ENCODE data around the gene HGFAC.

The HGFAC gene

DNA sequence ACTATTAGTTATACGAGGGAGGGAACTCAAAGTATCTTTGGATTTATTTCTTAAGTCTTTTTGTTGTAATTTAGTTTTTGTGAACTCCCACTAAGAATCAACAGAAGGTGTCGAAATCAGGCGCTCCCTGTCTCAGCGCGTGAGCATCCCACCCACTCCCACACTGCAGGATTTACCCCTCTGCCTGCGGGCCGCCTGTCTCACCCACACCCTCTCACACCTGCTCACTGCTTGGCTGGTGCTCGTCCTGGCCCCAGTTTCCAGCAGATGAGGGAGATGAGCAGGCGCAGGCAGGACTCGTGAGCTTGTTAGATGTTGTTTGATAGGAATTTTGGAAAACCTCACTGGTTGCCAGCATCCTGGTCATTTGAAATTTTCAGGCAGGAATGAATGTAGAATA, 20.8 kb upstream of the HGFAC start:
- DNase-seq (ENCODE audit: low read depth), result no peak
- H3K4me3 ChIP-seq (replicated peaks; ENCODE audit: low read depth, low read length), result no peak overlapping the region
- TF ChIP-seq, protein P1, sequence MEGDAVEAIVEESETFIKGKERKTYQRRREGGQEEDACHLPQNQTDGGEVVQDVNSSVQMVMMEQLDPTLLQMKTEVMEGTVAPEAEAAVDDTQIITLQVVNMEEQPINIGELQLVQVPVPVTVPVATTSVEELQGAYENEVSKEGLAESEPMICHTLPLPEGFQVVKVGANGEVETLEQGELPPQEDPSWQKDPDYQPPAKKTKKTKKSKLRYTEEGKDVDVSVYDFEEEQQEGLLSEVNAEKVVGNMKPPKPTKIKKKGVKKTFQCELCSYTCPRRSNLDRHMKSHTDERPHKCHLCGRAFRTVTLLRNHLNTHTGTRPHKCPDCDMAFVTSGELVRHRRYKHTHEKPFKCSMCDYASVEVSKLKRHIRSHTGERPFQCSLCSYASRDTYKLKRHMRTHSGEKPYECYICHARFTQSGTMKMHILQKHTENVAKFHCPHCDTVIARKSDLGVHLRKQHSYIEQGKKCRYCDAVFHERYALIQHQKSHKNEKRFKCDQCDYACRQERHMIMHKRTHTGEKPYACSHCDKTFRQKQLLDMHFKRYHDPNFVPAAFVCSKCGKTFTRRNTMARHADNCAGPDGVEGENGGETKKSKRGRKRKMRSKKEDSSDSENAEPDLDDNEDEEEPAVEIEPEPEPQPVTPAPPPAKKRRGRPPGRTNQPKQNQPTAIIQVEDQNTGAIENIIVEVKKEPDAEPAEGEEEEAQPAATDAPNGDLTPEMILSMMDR (IDR thresholded peaks at IDR 0.05; ENCODE audit: low read length, missing control alignments), result no peak

DNA sequence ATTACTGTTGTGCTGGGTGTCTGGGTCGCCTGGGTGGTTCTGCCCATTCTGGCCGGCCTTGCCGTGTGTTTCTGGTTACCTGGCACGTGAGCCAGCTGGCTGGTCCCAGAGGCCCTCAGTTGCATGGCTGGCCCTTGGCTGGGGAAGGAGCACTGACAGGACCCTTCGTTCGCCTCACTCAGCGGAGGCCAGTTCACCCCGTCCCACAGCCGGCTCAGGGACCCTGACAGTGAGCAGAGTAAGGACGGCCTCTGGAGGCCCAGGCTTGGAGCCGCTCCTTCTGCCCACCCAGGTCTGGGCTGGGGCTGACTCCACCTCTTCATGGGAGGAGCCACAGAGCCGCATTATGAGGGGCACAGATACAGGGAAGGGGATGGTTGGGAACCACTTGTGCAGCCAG, 20.3 kb upstream of the HGFAC start:
- no peak overlapping the region for H3K4me3 ChIP-seq (replicated peaks; ENCODE audit: low read depth, low read length)
- TF ChIP-seq, protein P1 (IDR thresholded peaks at IDR 0.05; ENCODE audit: low read length, missing control alignments), result no peak
- no peak for DNase-seq (ENCODE audit: low read depth)

DNA sequence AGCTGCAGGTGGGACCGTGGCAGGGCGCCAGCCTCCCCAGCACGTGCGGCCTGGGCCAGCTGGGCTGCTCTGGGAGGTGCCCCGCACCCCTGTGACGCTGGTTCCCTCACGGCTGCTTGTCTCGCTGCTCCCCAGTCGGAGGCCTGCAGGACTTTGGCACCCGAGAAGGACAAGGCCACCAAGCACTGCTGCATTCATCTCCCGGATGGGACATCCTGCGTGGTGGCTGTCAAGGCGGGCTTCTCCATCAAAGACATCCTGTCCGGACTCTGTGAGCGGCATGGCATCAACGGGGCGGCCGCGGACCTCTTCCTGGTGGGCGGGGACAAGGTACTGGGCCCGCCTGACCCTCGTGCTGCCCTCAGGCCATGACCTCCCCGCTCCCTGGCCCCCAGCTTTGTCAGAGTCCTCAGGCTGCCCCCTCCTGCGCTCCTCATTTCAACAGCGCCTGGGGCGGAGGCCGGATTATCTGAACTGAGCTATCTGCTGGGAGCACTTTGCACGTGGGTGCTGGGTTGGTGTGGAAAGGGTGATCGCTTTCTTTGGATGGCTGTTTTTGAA, 19.4 kb upstream of the HGFAC start:
- TF ChIP-seq, protein P1 (IDR thresholded peaks at IDR 0.05; ENCODE audit: low read length, missing control alignments), result no peak
- H3K4me3 ChIP-seq (replicated peaks; ENCODE audit: low read depth, low read length), result no peak overlapping the region
- no peak for DNase-seq (ENCODE audit: low read depth)

DNA sequence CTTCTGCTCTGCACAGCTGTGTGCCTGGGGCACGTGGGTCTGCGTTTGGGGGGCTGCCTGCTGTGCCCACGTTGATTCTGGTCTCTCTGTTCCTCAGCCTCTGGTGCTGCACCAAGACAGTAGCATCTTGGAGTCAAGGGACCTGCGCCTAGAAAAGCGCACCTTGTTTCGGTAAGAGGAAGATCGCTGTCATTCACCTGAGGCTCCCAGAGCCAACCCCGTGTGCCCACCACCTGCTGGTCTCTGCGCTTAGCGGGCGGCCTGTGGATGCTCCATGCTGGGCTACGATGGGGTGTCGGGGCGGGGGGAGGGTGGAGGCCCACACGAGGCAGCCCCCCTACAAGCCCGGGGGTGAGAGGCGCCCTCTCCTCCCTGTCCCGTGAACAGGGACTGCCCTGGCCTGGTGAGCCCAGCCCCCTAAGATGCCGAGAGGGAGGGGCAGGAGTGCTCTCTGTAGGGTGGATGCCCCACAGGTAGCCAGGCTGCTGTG, 18.9 kb upstream of the HGFAC start:
- H3K4me3 ChIP-seq (replicated peaks; ENCODE audit: low read depth, low read length), result no peak overlapping the region
- TF ChIP-seq, protein P1 (IDR thresholded peaks at IDR 0.05; ENCODE audit: low read length, missing control alignments), result no peak
- DNase-seq (ENCODE audit: low read depth), result no peak

DNA sequence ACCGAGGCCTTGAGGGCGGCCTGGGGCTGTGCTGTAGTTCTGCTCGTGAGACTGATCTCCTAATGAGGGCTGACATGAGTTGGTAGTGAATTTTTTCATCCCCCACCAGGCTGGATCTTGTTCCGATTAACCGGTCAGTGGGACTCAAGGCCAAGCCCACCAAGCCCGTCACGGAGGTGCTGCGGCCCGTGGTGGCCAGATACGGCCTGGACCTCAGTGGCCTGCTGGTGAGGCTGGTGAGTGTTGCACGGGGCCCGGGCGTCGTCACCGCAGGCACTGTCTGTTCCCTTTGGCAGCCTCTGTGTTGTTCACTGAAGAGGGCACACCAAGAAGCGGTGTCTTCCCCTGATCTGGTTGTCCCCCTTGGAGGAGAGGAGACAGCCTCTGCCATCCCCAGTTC, 18.4 kb upstream of the HGFAC start:
- no peak for DNase-seq (ENCODE audit: low read depth)
- TF ChIP-seq, protein P1 (IDR thresholded peaks at IDR 0.05; ENCODE audit: low read length, missing control alignments), result no peak
- no peak overlapping the region for H3K4me3 ChIP-seq (replicated peaks; ENCODE audit: low read depth, low read length)

DNA sequence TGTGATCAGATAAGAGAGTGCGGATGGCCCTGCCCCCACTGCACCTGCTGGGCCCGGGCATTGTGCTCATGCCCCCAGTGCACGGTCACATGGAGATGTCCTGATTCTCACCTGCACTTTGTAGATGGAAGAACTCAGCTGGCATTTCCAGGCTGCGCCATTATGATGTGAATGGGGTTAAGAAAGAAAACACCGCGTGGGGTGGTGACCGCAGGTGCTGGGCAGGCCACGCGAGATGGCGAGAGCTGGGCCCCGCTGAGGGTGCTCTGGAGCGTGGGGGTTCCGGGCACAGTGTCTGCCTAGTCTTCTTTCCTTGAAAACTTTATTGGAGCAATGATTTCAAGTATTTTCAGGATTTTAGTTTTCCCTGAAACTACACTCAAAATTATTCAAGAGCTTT, 17.8 kb upstream of the HGFAC start:
- TF ChIP-seq, protein P1 (IDR thresholded peaks at IDR 0.05; ENCODE audit: low read length, missing control alignments), result no peak
- H3K4me3 ChIP-seq (replicated peaks; ENCODE audit: low read depth, low read length), result no peak overlapping the region
- no peak for DNase-seq (ENCODE audit: low read depth)

DNA sequence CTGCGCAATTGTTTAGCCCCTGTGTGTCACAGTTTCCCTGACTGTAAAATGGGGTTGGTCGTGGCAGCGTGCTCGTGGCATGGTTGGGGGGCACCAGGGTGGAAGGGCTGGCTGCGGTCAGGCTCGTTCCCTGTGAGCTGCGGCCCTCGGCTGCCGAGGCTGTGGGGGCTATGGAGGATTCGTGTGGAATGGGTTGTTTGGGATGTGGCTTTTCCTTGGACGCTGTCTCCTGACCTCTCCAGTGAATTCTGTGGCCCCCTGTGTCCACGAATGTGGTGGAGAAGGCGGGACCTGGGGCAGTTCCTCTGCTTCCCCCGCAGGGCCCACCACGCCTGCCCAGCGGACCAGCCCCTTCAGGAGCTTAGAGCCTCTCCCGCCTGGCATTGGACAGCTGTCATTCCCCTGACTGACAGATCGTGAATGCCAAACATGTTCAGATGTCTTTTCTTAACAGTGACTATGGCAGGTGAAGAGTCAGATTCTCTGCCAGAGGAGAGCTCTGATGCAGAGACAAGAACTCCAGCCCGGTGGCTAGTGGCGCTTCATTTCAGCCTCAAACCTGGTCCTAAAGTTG, 17.2 kb upstream of the HGFAC start:
- DNase-seq (ENCODE audit: low read depth), result no peak
- no peak overlapping the region for H3K4me3 ChIP-seq (replicated peaks; ENCODE audit: low read depth, low read length)
- TF ChIP-seq, protein P1 (IDR thresholded peaks at IDR 0.05; ENCODE audit: low read length, missing control alignments), result no peak

Measured in fibroblast of pulmonary artery (primary cell).